Muscle of leg (tissue), 11 donors: Measurements from ENCODE around the gene SPAAR. TPM values are rescaled to one million over a fixed set of nuclear protein-coding genes. Genes with fewer than 3 reads are reported as not detected.

Experiments
- DNase-seq: peaks from one replicate; pipeline ENCODE4 v3.0.0; 2013
- H3K27ac ChIP-seq: one replicate; pipeline ENCODE4 v1.5.1; 2013; ENCODE audit warnings: mild to moderate bottlenecking, low read length, control low read depth
- H3K27me3 ChIP-seq: one replicate; pipeline ENCODE4 v1.6.1; 2013; ENCODE audit warnings: low read length; ENCODE audit not compliant: control insufficient read depth, insufficient read depth
- H3K36me3 ChIP-seq: one replicate; pipeline ENCODE4 v1.6.1; 2013; ENCODE audit warnings: low read length; ENCODE audit not compliant: control insufficient read depth, insufficient read depth
- H3K4me1 ChIP-seq: one replicate; pipeline ENCODE4 v1.6.1; 2013; ENCODE audit warnings: low read length; ENCODE audit not compliant: control insufficient read depth, insufficient read depth
- H3K4me3 ChIP-seq: one replicate; pipeline ENCODE4 v1.5.1; 2013; ENCODE audit warnings: low read length, control low read depth
- H3K9me3 ChIP-seq: replicated peaks from 2 replicates; pipeline ENCODE4 v1.6.1; 2013; ENCODE audit warnings: low read depth, low read length; ENCODE audit not compliant: control insufficient read depth
- WGBS: methylation state at CpG from one replicate; pipeline ENCODE4 v1.1.5; 2013; ENCODE audit warnings: missing lambda C conversion rate; ENCODE audit not compliant: insufficient coverage; 5-methylcytosine and 5-hydroxymethylcytosine counted together
- polyA plus RNA-seq, 8 donors: library from polyadenylated mRNA; unstranded; fragments of 120-200 nt; gene quantifications; one replicate each; pipeline versions ENCODE4 v1.2.1 to v1.2.3, GENCODE V29; 2013; ENCODE audit warnings: inconsistent platforms in 1 of 8, low replicate concordance in 1 of 8; ENCODE audit not compliant: insufficient read length in 8 of 8, insufficient read depth in 1 of 8
- total RNA-seq: library from RNA; stranded (reverse); fragments of 120-200 nt; gene quantifications from one replicate; pipeline ENCODE4 v1.2.4, GENCODE V29; 2013

The SPAAR gene
- total and polyA plus RNA-seq, 9 donors = 0.89 to 2.3 (median 1.9) TPM

- H3K27ac ChIP-seq = peak overlapping the region; percentile 78
- no peaks in the 10 kb centered on the region for H3K27me3 ChIP-seq
- no peaks in the 10 kb centered on the region for H3K36me3 ChIP-seq
- H3K4me1 ChIP-seq = peaks cover 24% of the 10 kb centered on the region
- H3K9me3 ChIP-seq = no peaks in the 10 kb centered on the region
- no peak overlapping the region for H3K4me3 ChIP-seq
- DNase-seq = peak; percentile 56
- WGBS = no CpG with 5 or more reads among the region's 3 CpGs
These were observed 10.1 kb downstream of the SPAAR start for GRCh38 chr9:35919212-35920008.

GRCh38 chr9:35920051-35920620 lies 10.8 kb downstream of the SPAAR start:
- no peaks in the 10 kb centered on the region for H3K27me3 ChIP-seq
- no peak overlapping the region for H3K4me3 ChIP-seq
- H3K4me1 ChIP-seq = peaks cover 21% of the 10 kb centered on the region
- H3K9me3 ChIP-seq = no peaks in the 10 kb centered on the region
- DNase-seq = peak; percentile 76
- 33% methylated on average over 3 of the region's 4 CpGs for WGBS
- H3K27ac ChIP-seq = peak overlapping the region; percentile 78
- H3K36me3 ChIP-seq = no peaks in the 10 kb centered on the region

GRCh38 chr9:35923598-35923926 lies 14.3 kb downstream of the SPAAR start:
- no CpG with 5 or more reads among the region's 1 CpG for WGBS
- DNase-seq = no peak
- no peaks in the 10 kb centered on the region for H3K36me3 ChIP-seq
- H3K4me1 ChIP-seq = peaks cover 7% of the 10 kb centered on the region
- H3K27me3 ChIP-seq = no peaks in the 10 kb centered on the region
- no peak overlapping the region for H3K4me3 ChIP-seq
- H3K27ac ChIP-seq = no peak overlapping the region
- H3K9me3 ChIP-seq = no peaks in the 10 kb centered on the region

DNA sequence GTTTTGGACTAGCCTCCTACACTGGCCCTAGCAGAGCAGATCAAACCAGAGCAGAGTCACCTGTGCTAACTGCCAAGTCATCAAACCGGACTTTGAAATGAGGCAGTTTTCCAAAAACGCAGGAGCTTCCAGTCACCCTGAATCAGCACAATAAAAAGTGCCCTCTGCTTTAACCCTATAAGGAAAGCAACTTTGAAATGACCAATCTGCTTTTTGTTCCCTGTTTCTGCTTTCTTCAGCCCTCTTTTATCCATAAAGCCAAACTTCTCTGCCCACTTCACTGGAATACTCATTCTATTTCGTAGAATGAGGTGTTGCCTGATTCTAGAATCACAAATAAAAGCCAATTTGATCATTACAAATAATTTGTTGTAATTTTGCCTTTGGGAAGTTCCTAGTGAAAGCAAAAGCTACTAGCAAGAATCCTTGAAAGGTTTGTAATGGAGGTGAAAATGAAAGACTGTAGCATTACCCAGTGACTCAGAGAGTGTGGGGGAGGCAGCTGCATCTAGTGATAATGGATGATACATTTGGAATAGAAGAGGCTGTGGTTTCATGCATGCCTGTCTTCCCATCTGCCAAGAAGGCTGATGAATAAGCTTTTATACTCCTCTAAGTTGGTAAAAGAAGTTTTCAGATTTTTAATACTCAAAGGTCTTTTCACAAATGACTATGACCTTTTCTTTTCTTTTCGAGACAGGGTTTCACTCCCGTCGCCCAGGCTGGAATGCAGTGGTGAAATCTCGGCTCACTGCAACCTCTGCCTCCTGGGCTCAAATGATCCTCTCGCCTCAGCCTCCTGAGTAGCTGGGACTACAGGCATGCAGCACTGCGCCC lies 14.9 kb downstream of the SPAAR start:
- Histone ChIP-seq H3K27ac (no peak overlapping the region), H3K4me1 (peaks cover 7% of the 10 kb centered on the region)
- WGBS = 65% methylated on average over 8 of the region's 9 CpGs

DNA sequence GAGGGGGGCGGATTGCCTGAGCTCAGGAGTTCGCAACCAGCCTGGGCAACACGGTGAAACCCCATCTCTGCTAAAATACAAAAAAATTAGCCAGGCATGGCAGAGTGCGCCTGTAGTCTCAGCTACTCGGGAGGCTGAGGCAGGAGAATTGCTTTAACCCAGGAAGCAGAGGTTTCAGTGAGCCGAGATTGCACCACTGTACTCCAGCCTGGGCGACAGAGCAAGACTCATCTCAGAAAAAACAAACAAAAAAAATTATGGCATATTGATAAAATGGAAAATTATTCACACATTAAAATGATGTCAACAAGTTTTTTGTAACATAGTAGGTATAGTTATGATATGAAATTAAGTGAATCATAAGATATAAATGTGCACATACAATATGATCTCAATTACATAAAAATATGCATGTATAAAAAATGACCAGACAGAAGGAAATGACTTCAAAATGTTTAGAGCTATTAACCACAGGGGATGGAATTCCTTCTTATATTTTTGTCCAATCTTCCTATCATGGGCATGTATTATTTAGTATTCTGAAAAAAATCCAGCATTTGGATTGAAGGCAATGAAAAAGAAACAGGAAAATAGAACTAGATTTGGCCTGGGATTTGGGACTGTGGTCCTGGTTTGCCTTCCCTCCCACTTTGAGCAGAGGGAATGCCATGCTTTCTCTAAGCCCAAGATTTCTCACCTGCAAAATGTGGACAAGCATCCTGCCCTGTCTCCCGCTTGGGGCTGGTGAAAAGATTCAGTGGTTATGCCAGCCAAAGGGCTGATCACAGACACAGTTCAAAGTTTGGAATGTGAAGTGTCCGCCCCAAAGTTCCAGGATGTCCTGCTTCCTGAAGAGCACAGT lies 19.5 kb downstream of the SPAAR start:
- H3K4me1 ChIP-seq = no peaks in the 10 kb centered on the region
- no peaks in the 10 kb centered on the region for H3K36me3 ChIP-seq
- no peak overlapping the region for H3K27ac ChIP-seq
- 81% methylated on average over 6 of the region's 9 CpGs for WGBS
- no peaks in the 10 kb centered on the region for H3K9me3 ChIP-seq
- H3K4me3 ChIP-seq = no peak overlapping the region
- H3K27me3 ChIP-seq = no peaks in the 10 kb centered on the region
- DNase-seq = no peak

More for the DNA sequence above, 14.9 kb downstream of the SPAAR start:
- H3K36me3 ChIP-seq = no peaks in the 10 kb centered on the region
- no peak overlapping the region for H3K4me3 ChIP-seq
- H3K9me3 ChIP-seq = no peaks in the 10 kb centered on the region
- no peaks in the 10 kb centered on the region for H3K27me3 ChIP-seq
- no peak for DNase-seq

GRCh38 chr9:35929453-35929718 lies 20.1 kb downstream of the SPAAR start:
- no peaks in the 10 kb centered on the region for H3K4me1 ChIP-seq
- no peak overlapping the region for H3K27ac ChIP-seq
- no peaks in the 10 kb centered on the region for H3K27me3 ChIP-seq
- WGBS = 50% methylated on average over 1 of the region's 6 CpGs
- H3K9me3 ChIP-seq = no peaks in the 10 kb centered on the region
- no peak for DNase-seq
- no peaks in the 10 kb centered on the region for H3K36me3 ChIP-seq
- no peak overlapping the region for H3K4me3 ChIP-seq

GRCh38 chr9:35930521-35930920 lies 21.2 kb downstream of the SPAAR start:
- Histone ChIP-seq H3K4me3 (no peak overlapping the region), H3K27ac (no peak overlapping the region), H3K27me3 (no peaks in the 10 kb centered on the region), H3K36me3 (no peaks in the 10 kb centered on the region), H3K4me1 (no peaks in the 10 kb centered on the region), H3K9me3 (no peaks in the 10 kb centered on the region)
- DNase-seq = no peak

DNA sequence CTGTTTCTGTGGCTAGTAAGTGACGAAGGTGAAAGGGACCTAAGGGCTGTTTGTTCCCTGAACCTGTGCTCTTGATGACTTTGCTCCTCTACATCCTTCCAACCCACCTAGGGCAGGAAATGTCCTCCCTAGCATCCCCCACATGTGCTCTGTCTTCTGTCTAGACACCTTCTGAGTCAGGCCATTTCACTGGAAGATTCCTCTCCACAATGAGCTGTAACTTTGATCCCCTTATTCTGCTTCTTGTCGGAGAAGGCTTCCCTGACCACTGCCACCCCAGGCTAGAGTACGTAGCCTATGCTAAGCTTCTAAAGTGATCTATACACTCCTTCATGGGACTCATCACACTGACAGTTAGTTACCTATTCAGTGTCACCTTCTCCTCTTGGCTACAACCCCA lies 21.7 kb downstream of the SPAAR start:
- Histone ChIP-seq H3K27me3 (no peaks in the 10 kb centered on the region), H3K4me1 (no peaks in the 10 kb centered on the region), H3K36me3 (no peaks in the 10 kb centered on the region), H3K9me3 (no peaks in the 10 kb centered on the region), H3K27ac (no peak overlapping the region), H3K4me3 (no peak overlapping the region)
- no peak for DNase-seq
- 93% methylated on average over 3 of the region's 3 CpGs for WGBS

- DNase-seq = no peak
- 100% methylated on average over 1 of the region's 3 CpGs for whole genome bisulfite sequencing
- H3K4me1 ChIP-seq = no peaks in the 10 kb centered on the region
- no peaks in the 10 kb centered on the region for H3K36me3 ChIP-seq
- H3K9me3 ChIP-seq = no peaks in the 10 kb centered on the region
- H3K27me3 ChIP-seq = no peaks in the 10 kb centered on the region
- H3K4me3 ChIP-seq = no peak overlapping the region
- no peak overlapping the region for H3K27ac ChIP-seq
These were observed 23.4 kb downstream of the SPAAR start for GRCh38 chr9:35932735-35933134.
